T-cell (primary cell): Measurements from ENCODE around the gene ADAMTS10. TPM values are rescaled to one million over a fixed set of nuclear protein-coding genes. Genes with fewer than 3 reads are reported as not detected.
"Not testable (repeated sequence)": the region's sequence is repeated elsewhere in the genome, so short reads cannot be mapped to it uniquely, and the experiment has no call there.

Source experiments
- ATAC-seq, 4 experiments: fragments of 200-7000 bp in 3 of 4; fragments of 150-1000 bp in 1 of 4; cut with Tn5 transposase; replicated peaks in 1 of 4; 1 replicate in 3 of 4; 2 replicates in 1 of 4; pipeline ENCODE4 v1.10.0; 2021; ENCODE audit warnings: moderate library complexity in 3 of 4, mild to moderate bottlenecking in 2 of 4, moderate number of reproducible peaks in 1 of 4
- CTCF ChIA-PET, 2 donors: fragments of 300-600 bp; sonication (Branson Sonifier 250); formaldehyde crosslinking; loops; one replicate each; lab custom pipeline; 2022; ENCODE audit warnings: antibody characterized with exemption in 2 of 2; lab: Charles Lee
- POLR2A ChIA-PET, 2 donors: fragments of 300-600 bp; sonication (Branson Sonifier 250); formaldehyde crosslinking; loops; one replicate each; lab custom pipeline; 2022; ENCODE audit warnings: antibody characterized with exemption in 2 of 2; lab: Charles Lee
- DNase-seq, 35 experiments: peaks; one replicate each; pipeline versions ENCODE4 v3.0.0 to v3.0.0-alpha.2; 2013 to 2023
- H3K27ac ChIP-seq: one replicate; pipeline ENCODE4 v1.5.1; 2013; ENCODE audit warnings: low read length
- H3K27me3 ChIP-seq, 2 experiments: replicated peaks in 1 of 2; 1 replicate in 1 of 2; 2 replicates in 1 of 2; pipeline versions ENCODE4 v1.6.1 to v1.7.0; 2013; ENCODE audit warnings: low read length in 1 of 2, mixed read lengths in 1 of 2; ENCODE audit not compliant: control insufficient read depth in 2 of 2, insufficient read depth in 2 of 2; ENCODE audit errors: extremely low read depth in 1 of 2
- H3K36me3 ChIP-seq, 2 donors: 1 replicate in 1 of 2; 2 replicates in 1 of 2; pipeline versions ENCODE4 v1.6.1 to v1.7.0; 2013; ENCODE audit warnings: low read length in 1 of 2; ENCODE audit not compliant: control insufficient read depth in 2 of 2, insufficient read depth in 1 of 2; ENCODE audit errors: extremely low read depth in 1 of 2
- H3K4me1 ChIP-seq, 2 experiments: 1 replicate in 1 of 2; 2 replicates in 1 of 2; pipeline versions ENCODE4 v1.6.1 to v1.7.0; 2013; ENCODE audit warnings: low read length in 2 of 2, mixed read lengths in 1 of 2; ENCODE audit not compliant: insufficient read depth in 2 of 2, control insufficient read depth in 1 of 2; ENCODE audit errors: extremely low read depth in 1 of 2
- H3K4me3 ChIP-seq, 2 donors: 1 replicate in 1 of 2; 2 replicates in 1 of 2; pipeline versions ENCODE4 v1.5.1 to v1.7.0; 2013; ENCODE audit warnings: mild to moderate bottlenecking in 2 of 2, low read length in 1 of 2, moderate library complexity in 1 of 2; ENCODE audit not compliant: control insufficient read depth in 1 of 2; ENCODE audit errors: extremely low read depth in 1 of 2
- H3K9me3 ChIP-seq: 2 replicates; pipeline ENCODE4 v1.7.0; 2013
- H3K27ac Mint-ChIP-seq, 2 donors: one replicate each; pipeline ENCODE4 v1.8.0; 2020 to 2021; ENCODE audit warnings: mild to moderate bottlenecking in 2 of 2, mixed read lengths in 2 of 2
- H3K27me3 Mint-ChIP-seq, 2 donors: one replicate each; pipeline ENCODE4 v1.8.0; 2021 to 2022; ENCODE audit warnings: mixed read lengths in 2 of 2
- H3K36me3 Mint-ChIP-seq: one replicate; pipeline ENCODE4 v1.8.0; 2021; ENCODE audit warnings: mixed read lengths
- H3K4me1 Mint-ChIP-seq, 3 donors: one replicate each; pipeline ENCODE4 v1.8.0; 2020 to 2022; ENCODE audit warnings: mixed read lengths in 3 of 3, mild to moderate bottlenecking in 1 of 3
- H3K4me3 Mint-ChIP-seq, 3 donors: one replicate each; pipeline ENCODE4 v1.8.0; 2020 to 2022; ENCODE audit warnings: mild to moderate bottlenecking in 3 of 3, mixed read lengths in 3 of 3, moderate library complexity in 3 of 3
- H3K9me3 Mint-ChIP-seq, 3 donors: one replicate each; pipeline ENCODE4 v1.8.0; 2020 to 2022; ENCODE audit warnings: mixed read lengths in 3 of 3
- WGBS: methylation state at CpG from one replicate; pipeline ENCODE4 v1.1.5; 2013; ENCODE audit warnings: missing lambda C conversion rate; ENCODE audit not compliant: insufficient coverage; 5-methylcytosine and 5-hydroxymethylcytosine counted together
- total RNA-seq, 35 experiments: library from RNA in 6 of 35; stranded (reverse) in 6 of 35; fragments of 120-200 nt in 1 of 35; gene quantifications; one replicate each; pipeline versions ENCODE4 v1.2.1 to v1.2.4 and lab custom pipeline; 2013 to 2026

ADAMTS10 gene
- total RNA-seq, 5 donors from 2014 or later (not counting 1 experiment from before 2014, with no cell fraction given), result 57.2 to 103 (median 80.1) TPM

DNA sequence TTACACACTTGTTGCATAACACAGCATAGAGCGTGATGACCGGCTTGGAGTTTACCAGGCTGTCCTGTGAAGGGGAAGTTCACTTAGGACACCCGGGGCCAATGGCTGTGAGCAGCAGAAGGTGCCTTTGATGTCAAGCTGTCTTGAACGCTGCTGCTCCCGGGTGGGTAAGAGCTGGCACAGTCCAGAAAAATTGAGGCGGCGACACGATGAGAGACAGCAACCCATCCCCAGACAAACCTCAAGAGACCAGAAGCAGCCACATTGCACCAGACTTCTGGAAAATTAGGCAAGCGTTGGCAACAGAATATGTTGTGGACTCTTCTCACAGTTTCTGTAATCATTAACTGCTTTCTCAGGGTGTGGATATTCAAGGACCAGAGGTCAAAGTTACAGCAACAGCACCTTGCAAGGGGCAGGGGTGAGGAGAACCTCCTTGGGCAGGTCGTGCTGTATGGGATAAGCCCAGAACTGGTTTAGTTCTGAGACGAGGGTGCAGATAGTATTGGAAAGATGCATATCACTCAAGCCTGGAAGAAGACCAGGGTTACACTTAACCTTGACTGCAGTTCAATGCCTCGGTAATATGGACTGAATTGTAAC lies 30.0 kb upstream of the ADAMTS10 start:
- peaks cover 5 to 24% of the 10 kb centered on the region in 2 donors for H3K27me3 Mint-ChIP-seq
- no peak overlapping the region for H3K27ac Mint-ChIP-seq
- DNase-seq, result peak in 2 of 35 experiments; percentile 10 to 30

DNA sequence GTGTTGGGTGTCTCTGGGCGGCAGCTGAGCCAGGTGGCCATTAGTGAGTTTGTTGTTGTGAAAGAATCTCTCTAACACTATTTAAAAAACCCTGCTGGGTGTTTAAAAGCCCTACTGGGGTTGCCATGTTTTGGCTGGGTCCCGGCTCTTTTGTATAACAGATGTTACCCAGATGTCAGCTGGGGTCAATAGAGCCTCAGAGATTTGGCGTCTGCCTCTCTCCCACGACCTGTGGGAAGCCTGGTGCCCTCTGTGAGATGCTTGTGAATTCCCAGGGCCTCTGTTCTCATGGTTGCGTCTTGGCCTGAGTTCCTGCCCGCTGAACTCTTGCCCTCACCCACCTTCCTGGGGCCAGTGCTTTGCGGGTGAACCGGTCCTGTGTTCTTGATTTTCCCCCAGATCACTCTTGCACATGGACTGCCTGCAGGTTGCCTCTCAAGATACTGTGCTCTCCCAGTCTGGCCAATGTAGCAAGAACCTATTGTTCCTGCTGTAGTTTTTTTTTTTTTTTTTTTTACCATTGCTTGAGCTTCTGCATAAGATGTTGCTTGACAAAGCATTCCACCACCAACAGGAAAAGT lies 29.4 kb upstream of the ADAMTS10 start:
- Mint-ChIP-seq H3K9me3 (no peaks in the 10 kb centered on the region), H3K27ac (no peak overlapping the region), H3K4me3 (no peak overlapping the region), H3K27me3 (peaks cover 5 to 24% of the 10 kb centered on the region in 2 donors), H3K4me1 (peaks cover 6 to 8% (median 7%) of the 10 kb centered on the region in 3 donors), H3K36me3 (no peaks in the 10 kb centered on the region)
- ATAC-seq, result no peak
- no peak for DNase-seq
- Histone ChIP-seq H3K4me3 (no peak overlapping the region), H3K27me3 (peaks cover 0 to 34% of the 10 kb centered on the region in 2 experiments), H3K36me3 (no peaks in the 10 kb centered on the region), H3K27ac (no peak overlapping the region), H3K4me1 (peaks cover 0 to 3% of the 10 kb centered on the region in 2 experiments), H3K9me3 (no peaks in the 10 kb centered on the region)
- ChIA-PET CTCF (no interaction called here), POLR2A (no interaction called here)
- 81% methylated on average over 7 of the region's 8 CpGs for WGBS

More for the DNA sequence above, 30.0 kb upstream of the ADAMTS10 start:
- no peak overlapping the region for H3K4me3 ChIP-seq
- POLR2A ChIA-PET, result no interaction called here
- ATAC-seq, result no peak
- Mint-ChIP-seq H3K9me3 (no peaks in the 10 kb centered on the region), H3K36me3 (no peaks in the 10 kb centered on the region), H3K4me3 (no peak overlapping the region), H3K4me1 (peaks cover 6 to 8% (median 7%) of the 10 kb centered on the region in 3 donors)
- H3K27me3 ChIP-seq, result peaks cover 0 to 34% of the 10 kb centered on the region in 2 experiments
- 78% methylated on average over 10 of the region's 12 CpGs for WGBS
- CTCF ChIA-PET, result interaction anchor here in 1 of 2 donors (1.8 kb wide), 1 partner anchor 47 kb away, joined by 6 read pairs; no protein-coding TSS in a partner anchor
- no peak overlapping the region for H3K27ac ChIP-seq
- H3K36me3 ChIP-seq, result no peaks in the 10 kb centered on the region
- H3K4me1 ChIP-seq, result peaks cover 0 to 3% of the 10 kb centered on the region in 2 experiments
- H3K9me3 ChIP-seq, result no peaks in the 10 kb centered on the region

DNA sequence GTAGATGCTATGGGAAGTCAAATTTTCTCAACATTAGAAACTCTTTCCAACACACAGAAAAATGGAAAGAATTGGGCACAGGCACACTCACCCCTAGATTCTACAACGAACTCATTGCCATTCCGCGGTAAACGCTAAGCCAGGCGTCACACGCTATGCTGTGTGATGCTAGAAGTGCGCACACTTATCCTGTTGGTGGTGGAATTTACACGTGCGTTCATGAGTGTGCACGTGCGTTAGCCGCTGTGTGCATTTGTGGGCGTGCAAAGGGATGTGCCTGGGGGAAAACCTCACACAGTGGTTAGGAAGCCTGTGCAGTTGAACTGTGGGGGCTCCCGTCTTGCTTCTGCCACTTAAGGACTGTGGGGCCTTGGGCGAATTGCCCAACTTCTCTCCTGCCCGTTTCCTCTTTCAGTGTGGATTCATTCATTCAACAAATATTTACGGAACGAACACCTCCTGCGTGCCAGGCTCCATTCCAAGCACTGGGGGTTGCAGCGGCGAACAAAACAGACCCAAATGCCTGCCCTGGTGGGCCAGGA lies 27.6 kb upstream of the ADAMTS10 start:
- ChIA-PET POLR2A (no interaction called here), CTCF (interaction anchor here in 1 of 2 donors (0.6 kb wide), 1 partner anchor 24 kb away, joined by 3 read pairs; no protein-coding TSS in a partner anchor)
- no peak overlapping the region for H3K27ac ChIP-seq
- Mint-ChIP-seq H3K4me3 (no peak overlapping the region), H3K27me3 (peaks cover 5 to 24% of the 10 kb centered on the region in 2 donors), H3K4me1 (peaks cover 6 to 8% (median 7%) of the 10 kb centered on the region in 3 donors), H3K27ac (no peak overlapping the region), H3K36me3 (no peaks in the 10 kb centered on the region), H3K9me3 (no peaks in the 10 kb centered on the region)
- peak in 1 of 35 experiments; percentile 28 for DNase-seq
- no peaks in the 10 kb centered on the region for H3K9me3 ChIP-seq
- WGBS, result 15% methylated on average over 9 of the region's 21 CpGs
- no peaks in the 10 kb centered on the region for H3K36me3 ChIP-seq
- H3K27me3 ChIP-seq, result peaks cover 0 to 35% of the 10 kb centered on the region in 2 experiments
- peaks cover 0 to 8% of the 10 kb centered on the region in 2 experiments for H3K4me1 ChIP-seq
- peak in 1 of 4 experiments; percentile 75 for ATAC-seq
- no peak overlapping the region for H3K4me3 ChIP-seq

DNA sequence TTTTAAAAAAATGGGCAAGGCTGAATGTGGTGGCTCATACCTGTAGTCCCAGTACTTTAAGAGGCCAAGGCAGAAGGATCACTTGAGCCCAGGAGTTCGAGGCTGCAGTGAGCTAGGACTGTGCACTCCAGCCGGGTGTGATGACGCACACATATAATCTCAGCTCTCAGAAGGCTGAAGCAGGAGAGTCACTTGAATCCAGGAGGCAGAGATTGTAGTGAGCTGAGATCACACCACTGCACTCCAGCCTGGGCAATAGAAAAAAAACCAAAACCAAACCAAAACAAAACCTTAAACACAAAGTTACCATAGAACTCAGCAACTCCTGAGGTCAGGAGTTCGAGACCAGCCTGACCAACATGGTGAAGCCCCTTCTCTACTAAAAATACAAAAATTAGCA lies 26.6 kb upstream of the ADAMTS10 start:
- H3K36me3 Mint-ChIP-seq, CTCF ChIA-PET, ATAC-seq: not testable (repeated sequence)

DNA sequence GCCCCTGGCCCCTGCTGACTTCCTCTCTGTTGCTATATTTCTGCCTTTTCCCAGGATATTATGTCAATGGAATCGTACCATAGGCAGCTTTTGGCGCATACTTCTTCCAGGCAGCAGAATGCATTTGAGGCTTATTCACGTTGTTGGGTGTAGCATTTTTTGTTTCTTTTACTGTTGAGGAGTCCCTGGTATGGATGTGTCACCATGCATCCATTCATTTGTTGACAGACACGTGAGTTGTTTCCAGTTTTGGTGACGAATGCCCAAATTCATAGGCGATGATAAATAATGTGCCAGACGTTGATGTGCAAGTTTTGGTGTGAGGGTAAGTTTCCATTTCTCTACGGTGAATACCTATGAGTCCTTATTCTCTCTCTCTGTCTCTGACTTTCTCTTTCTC lies 24.9 kb upstream of the ADAMTS10 start:
- Histone ChIP-seq H3K27ac (no peak overlapping the region), H3K36me3 (no peaks in the 10 kb centered on the region), H3K4me3 (no peak overlapping the region), H3K9me3 (no peaks in the 10 kb centered on the region), H3K27me3 (peaks cover 0 to 34% of the 10 kb centered on the region in 2 experiments), H3K4me1 (peaks cover 0 to 8% of the 10 kb centered on the region in 2 experiments)
- Mint-ChIP-seq H3K36me3 (no peaks in the 10 kb centered on the region), H3K9me3 (no peaks in the 10 kb centered on the region), H3K4me1 (peaks cover 6 to 7% (median 6%) of the 10 kb centered on the region in 3 donors), H3K27ac (no peak overlapping the region), H3K4me3 (no peak overlapping the region), H3K27me3 (peaks cover 5 to 21% of the 10 kb centered on the region in 2 donors)
- ATAC-seq (no peak), DNase-seq (no peak)
- ChIA-PET CTCF (no interaction called here), POLR2A (no interaction called here)
- WGBS, result 90% methylated on average over 4 of the region's 8 CpGs

More for the DNA sequence above, 26.6 kb upstream of the ADAMTS10 start:
- POLR2A ChIA-PET, result interaction anchor here in 1 of 2 donors (0.7 kb wide), 1 partner anchor 22 kb away, joined by 10 read pairs; no protein-coding TSS in a partner anchor
- not testable (repeated sequence) for H3K4me3 ChIP-seq, DNase-seq, H3K4me3 Mint-ChIP-seq, H3K36me3 ChIP-seq, H3K27ac ChIP-seq, H3K9me3 ChIP-seq, H3K9me3 Mint-ChIP-seq, H3K27ac Mint-ChIP-seq, H3K4me1 Mint-ChIP-seq, H3K4me1 ChIP-seq
- peaks cover 5 to 24% of the 10 kb centered on the region in 2 donors for H3K27me3 Mint-ChIP-seq
- WGBS, result 100% methylated on average over 1 of the region's 4 CpGs
- H3K27me3 ChIP-seq, result peaks cover 0 to 36% of the 10 kb centered on the region in 2 experiments

DNA sequence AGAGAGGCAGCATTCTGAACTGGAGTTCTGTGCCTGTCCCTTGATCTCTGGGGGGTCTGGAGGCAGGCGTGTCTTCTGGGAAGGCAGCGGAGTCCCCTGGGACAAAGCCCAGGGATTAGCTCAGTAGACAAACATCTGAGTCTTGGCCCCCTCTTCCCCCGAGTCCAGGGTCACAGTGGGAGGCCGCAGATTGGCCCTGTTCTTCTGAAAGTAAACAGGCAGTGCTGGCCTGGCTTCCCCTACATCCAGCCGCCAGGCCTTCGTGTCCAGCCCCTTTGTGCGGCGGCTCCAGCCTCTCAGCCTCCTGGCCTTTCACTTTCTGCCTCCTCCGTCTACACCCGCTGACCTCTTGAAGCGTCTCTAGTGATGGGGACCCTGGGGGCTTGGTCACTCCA lies 20.9 kb upstream of the ADAMTS10 start:
- POLR2A ChIA-PET, result no interaction called here
- ATAC-seq, result no peak
- WGBS, result 74% methylated on average over 6 of the region's 11 CpGs
- CTCF ChIA-PET, result interaction anchor here in 1 of 2 donors (0.6 kb wide), 1 partner anchor 57 kb away, joined by 5 read pairs; no protein-coding TSS in a partner anchor
- Histone ChIP-seq H3K4me3 (no peak overlapping the region), H3K4me1 (peaks cover 0 to 5% of the 10 kb centered on the region in 2 experiments), H3K36me3 (no peaks in the 10 kb centered on the region), H3K27ac (no peak overlapping the region), H3K9me3 (no peaks in the 10 kb centered on the region), H3K27me3 (peaks cover 0 to 9% of the 10 kb centered on the region in 2 experiments)
- Mint-ChIP-seq H3K4me3 (no peak overlapping the region), H3K4me1 (no peaks in the 10 kb centered on the region), H3K27ac (no peak overlapping the region), H3K27me3 (no peaks in the 10 kb centered on the region), H3K36me3 (no peaks in the 10 kb centered on the region), H3K9me3 (no peaks in the 10 kb centered on the region)
- no peak for DNase-seq
